ENCODE results near the gene MSMP.

The MSMP gene

GRCh38 chr9:35754264-35754663 lies at the start of gene MSMP:
Gene MSMP (minus strand): TSS chr9:35754276. CDS start chr9:35754129, 147 bp downstream.
- DNase-seq = no peak

- no peak for DNase-seq
Measured at GRCh38 chr9:35801328-35802128, 47.5 kb upstream of the MSMP start.

GRCh38 chr9:35800530-35800929 lies 46.5 kb upstream of the MSMP start:
- DNase-seq = no peak

- DNase-seq = no peak
Measured at GRCh38 chr9:35798658-35799374, 44.7 kb upstream of the MSMP start.

- DNase-seq = no peak
Measured at GRCh38 chr9:35797311-35798109, 43.4 kb upstream of the MSMP start.

- DNase-seq = no peak
Measured at GRCh38 chr9:35795695-35796094, 41.6 kb upstream of the MSMP start.

- no peak for DNase-seq
Measured at GRCh38 chr9:35793461-35793860, 39.4 kb upstream of the MSMP start.

- no peak for DNase-seq
Measured at GRCh38 chr9:35792826-35793225, 38.8 kb upstream of the MSMP start.

- DNase-seq = no peak
Measured at GRCh38 chr9:35792024-35792813, 38.1 kb upstream of the MSMP start.

- DNase-seq = no peak
Measured at GRCh38 chr9:35791297-35791921, 37.3 kb upstream of the MSMP start, which contains the start of gene NPR2. Gene NPR2 (plus strand): TSS chr9:35791591. CDS start chr9:35792409, 818 bp downstream.

- DNase-seq = peak; percentile 91
Measured at GRCh38 chr9:35790385-35791296, 36.6 kb upstream of the MSMP start.

GRCh38 chr9:35790025-35790384 lies 35.9 kb upstream of the MSMP start:
- DNase-seq = no peak

- DNase-seq = no peak
Measured at GRCh38 chr9:35789541-35789940, 35.5 kb upstream of the MSMP start.

- no peak for DNase-seq
Measured at GRCh38 chr9:35783418-35783817, 29.3 kb upstream of the MSMP start.

GRCh38 chr9:35781066-35781465 lies 27.0 kb upstream of the MSMP start:
- no peak for DNase-seq

GRCh38 chr9:35778496-35778895 lies 24.4 kb upstream of the MSMP start:
- no peak for DNase-seq

GRCh38 chr9:35776018-35776417 lies 21.9 kb upstream of the MSMP start:
- DNase-seq = no peak

GRCh38 chr9:35774907-35775635 lies 21.0 kb upstream of the MSMP start:
- DNase-seq = no peak

- no peak for DNase-seq
Measured at GRCh38 chr9:35771943-35772342, 17.9 kb upstream of the MSMP start.

GRCh38 chr9:35771534-35771933 lies 17.5 kb upstream of the MSMP start:
- no peak for DNase-seq
